Measurements from ENCODE around the gene GRIK4.

GRIK4 gene

DNA sequence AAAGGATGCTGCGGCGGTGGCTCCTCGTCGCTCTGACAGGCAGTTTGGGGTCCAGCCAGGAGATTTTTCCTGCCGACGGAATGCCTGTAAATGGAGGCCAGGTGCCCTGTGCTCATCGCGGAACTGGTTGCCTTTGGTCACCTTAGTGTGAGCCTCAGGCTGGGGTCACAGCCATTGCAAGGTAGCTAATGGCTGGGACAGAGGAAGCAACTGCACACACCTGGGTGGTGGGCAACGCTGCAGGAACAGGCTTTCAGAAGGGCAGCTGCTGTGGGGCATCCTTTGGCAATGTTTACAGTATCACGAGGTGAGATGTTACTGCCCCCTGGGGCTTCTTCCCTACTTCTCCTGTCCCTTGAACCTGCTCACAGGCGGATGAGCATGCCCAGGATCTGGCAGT, 205.5 kb downstream of the GRIK4 start:
- TF ChIP-seq SIN3A (IDR thresholded peaks at IDR 0.05; ENCODE audit: borderline replicate concordance, insufficient read depth, low read length) (no peak), TAF1 (IDR thresholded peaks at IDR 0.05; ENCODE audit: borderline replicate concordance, insufficient read depth, low read length) (no peak), POLR2AphosphoS5 (IDR thresholded peaks at IDR 0.05; ENCODE audit: low read depth, low read length) (no peak)
- TF ChIP-seq, protein P1, sequence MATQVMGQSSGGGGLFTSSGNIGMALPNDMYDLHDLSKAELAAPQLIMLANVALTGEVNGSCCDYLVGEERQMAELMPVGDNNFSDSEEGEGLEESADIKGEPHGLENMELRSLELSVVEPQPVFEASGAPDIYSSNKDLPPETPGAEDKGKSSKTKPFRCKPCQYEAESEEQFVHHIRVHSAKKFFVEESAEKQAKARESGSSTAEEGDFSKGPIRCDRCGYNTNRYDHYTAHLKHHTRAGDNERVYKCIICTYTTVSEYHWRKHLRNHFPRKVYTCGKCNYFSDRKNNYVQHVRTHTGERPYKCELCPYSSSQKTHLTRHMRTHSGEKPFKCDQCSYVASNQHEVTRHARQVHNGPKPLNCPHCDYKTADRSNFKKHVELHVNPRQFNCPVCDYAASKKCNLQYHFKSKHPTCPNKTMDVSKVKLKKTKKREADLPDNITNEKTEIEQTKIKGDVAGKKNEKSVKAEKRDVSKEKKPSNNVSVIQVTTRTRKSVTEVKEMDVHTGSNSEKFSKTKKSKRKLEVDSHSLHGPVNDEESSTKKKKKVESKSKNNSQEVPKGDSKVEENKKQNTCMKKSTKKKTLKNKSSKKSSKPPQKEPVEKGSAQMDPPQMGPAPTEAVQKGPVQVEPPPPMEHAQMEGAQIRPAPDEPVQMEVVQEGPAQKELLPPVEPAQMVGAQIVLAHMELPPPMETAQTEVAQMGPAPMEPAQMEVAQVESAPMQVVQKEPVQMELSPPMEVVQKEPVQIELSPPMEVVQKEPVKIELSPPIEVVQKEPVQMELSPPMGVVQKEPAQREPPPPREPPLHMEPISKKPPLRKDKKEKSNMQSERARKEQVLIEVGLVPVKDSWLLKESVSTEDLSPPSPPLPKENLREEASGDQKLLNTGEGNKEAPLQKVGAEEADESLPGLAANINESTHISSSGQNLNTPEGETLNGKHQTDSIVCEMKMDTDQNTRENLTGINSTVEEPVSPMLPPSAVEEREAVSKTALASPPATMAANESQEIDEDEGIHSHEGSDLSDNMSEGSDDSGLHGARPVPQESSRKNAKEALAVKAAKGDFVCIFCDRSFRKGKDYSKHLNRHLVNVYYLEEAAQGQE (IDR thresholded peaks at IDR 0.05; ENCODE audit: insufficient read depth in 1 of 2, low read depth in 2 of 2, low read length in 2 of 2), result no peak

DNA sequence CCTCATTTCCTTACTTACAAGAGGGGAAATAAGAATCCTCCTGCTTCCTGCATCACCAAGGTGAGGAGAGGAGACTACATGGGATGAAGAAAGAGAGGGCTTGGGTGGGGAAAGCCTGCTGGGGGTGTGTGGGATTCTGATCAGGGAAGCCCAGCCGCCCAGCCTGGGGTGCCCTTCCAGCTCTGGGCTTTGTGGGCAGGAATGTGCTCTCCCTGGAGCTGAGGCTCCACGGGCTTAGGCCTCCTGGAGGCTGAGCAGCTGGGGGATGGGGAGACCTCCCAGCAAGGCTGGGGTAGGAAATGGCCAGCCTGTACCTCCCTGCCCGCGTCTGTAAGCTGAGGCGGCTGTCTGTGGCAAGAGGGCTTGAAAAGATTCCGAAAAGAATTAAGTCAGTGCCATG, 206.1 kb downstream of the GRIK4 start:
- TF ChIP-seq POLR2AphosphoS5 (IDR thresholded peaks at IDR 0.05; ENCODE audit: low read depth, low read length), result no peak
- TF ChIP-seq FOXP2 (optimal IDR thresholded peaks at IDR 0.05; ENCODE audit: borderline replicate concordance, extremely low read depth, extremely low read length, insufficient read depth), result no peak

DNA sequence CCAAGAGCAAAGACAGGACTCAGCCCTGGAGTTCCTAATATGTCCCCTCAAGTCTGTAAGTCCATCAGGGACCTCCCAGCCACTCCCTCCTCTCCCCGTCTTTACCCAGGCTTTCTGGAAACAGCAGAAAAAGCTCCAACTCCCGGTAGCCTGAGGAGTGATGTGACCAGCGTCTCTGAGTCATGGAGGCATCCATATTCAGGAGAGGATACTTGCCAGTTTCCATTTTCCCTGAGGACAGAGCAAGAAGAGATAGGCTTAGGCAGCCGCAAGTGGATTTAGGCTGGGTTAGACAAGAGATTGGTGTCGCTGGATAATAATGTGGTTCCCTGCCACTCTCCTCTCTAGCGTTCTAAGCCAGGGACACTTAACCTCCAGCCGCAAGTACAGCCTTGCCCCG, 206.6 kb downstream of the GRIK4 start:
- TF ChIP-seq POLR2AphosphoS5 (IDR thresholded peaks at IDR 0.05; ENCODE audit: low read depth, low read length), result no peak

DNA sequence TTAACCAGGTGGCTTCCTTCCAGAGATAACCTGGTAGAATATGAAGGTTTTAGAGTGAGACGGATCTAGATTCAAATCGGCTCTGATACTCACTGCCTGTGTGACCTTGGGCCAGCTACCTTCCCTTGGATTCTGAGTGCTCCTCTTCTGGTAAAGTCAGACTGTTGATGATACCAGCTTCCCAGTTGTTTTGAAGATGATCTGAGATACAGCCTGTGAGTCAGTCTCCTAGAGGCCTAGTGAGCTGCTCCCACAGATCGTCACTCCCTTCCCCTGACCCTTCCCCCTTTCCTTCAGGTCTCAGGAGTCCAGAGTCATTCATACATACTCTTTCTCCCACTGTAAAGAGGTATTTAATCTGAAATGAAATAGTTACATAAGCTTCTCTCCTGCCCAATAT, 207.8 kb downstream of the GRIK4 start:
- TF ChIP-seq FOXP2 (optimal IDR thresholded peaks at IDR 0.05; ENCODE audit: borderline replicate concordance, extremely low read depth, extremely low read length, insufficient read depth) (no peak), POLR2AphosphoS5 (IDR thresholded peaks at IDR 0.05; ENCODE audit: low read depth, low read length) (no peak), TAF1 (IDR thresholded peaks at IDR 0.05; ENCODE audit: borderline replicate concordance, insufficient read depth, low read length) (no peak), SIN3A (IDR thresholded peaks at IDR 0.05; ENCODE audit: borderline replicate concordance, insufficient read depth, low read length) (no peak)
- TF ChIP-seq, protein P1 (IDR thresholded peaks at IDR 0.05; ENCODE audit: insufficient read depth in 1 of 2, low read depth in 2 of 2, low read length in 2 of 2), result no peak

DNA sequence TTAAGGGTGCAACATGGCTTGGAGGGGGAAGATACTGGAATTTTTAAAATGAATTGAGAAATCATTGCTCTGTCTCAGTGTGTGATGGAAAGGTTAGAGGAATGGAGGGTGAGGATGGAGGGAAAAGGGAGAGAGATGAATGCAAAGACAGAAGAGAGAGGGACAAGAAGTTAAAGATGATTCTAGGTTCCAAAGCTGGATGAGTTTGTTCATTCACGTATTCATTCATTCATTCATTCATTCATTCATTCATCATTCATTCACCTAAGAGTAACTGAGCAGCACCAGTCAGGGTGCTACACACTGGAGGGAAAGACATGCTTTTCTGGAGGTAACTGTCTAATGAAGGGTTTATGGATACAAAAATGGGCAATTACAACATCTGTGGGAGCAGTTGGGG, 209.2 kb downstream of the GRIK4 start:
- TF ChIP-seq FOXP2 (optimal IDR thresholded peaks at IDR 0.05; ENCODE audit: borderline replicate concordance, extremely low read depth, extremely low read length, insufficient read depth), result no peak
- no peak for TF ChIP-seq POLR2AphosphoS5 (IDR thresholded peaks at IDR 0.05; ENCODE audit: low read depth, low read length)
- no peak for TF ChIP-seq SIN3A (IDR thresholded peaks at IDR 0.05; ENCODE audit: borderline replicate concordance, insufficient read depth, low read length)
- TF ChIP-seq, protein P1 (IDR thresholded peaks at IDR 0.05; ENCODE audit: insufficient read depth in 1 of 2, low read depth in 2 of 2, low read length in 2 of 2), result no peak
- TF ChIP-seq TAF1 (IDR thresholded peaks at IDR 0.05; ENCODE audit: borderline replicate concordance, insufficient read depth, low read length), result no peak

DNA sequence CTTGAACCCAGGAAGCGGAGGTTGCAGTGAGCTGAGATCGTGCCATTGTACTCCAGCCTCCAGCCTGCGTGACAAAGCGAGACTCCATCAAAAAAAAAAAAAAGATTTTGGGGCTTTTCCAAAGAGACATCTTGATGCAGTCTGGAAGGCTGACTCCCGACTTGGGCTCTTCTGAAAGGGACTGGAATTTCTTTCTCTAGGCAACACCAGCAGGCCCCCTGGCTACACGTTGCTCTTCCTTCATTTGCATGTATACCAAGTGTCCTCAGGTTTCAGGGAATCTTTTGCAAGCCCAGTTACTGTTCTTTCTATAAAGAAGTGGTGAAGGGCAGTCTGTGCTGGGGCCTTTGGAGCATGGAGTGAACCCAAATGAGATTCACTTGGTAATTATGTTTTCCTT, 211.0 kb downstream of the GRIK4 start:
- TF ChIP-seq FOXP2 (optimal IDR thresholded peaks at IDR 0.05; ENCODE audit: borderline replicate concordance, extremely low read depth, extremely low read length, insufficient read depth) (no peak), SIN3A (IDR thresholded peaks at IDR 0.05; ENCODE audit: borderline replicate concordance, insufficient read depth, low read length) (no peak), TAF1 (IDR thresholded peaks at IDR 0.05; ENCODE audit: borderline replicate concordance, insufficient read depth, low read length) (no peak), POLR2AphosphoS5 (IDR thresholded peaks at IDR 0.05; ENCODE audit: low read depth, low read length) (no peak)
- TF ChIP-seq, protein P1 (IDR thresholded peaks at IDR 0.05; ENCODE audit: insufficient read depth in 1 of 2, low read depth in 2 of 2, low read length in 2 of 2), result no peak

Data from PFSK-1 (cell line).